Lung (tissue), 12 donors: ENCODE data around the gene CHRNA4. TPM values are rescaled to one million over a fixed set of nuclear protein-coding genes. Genes with fewer than 3 reads are reported as not detected.
"Not testable (repeated sequence)": the region's sequence is repeated elsewhere in the genome, so short reads cannot be mapped to it uniquely, and the experiment has no call there.

ENCODE experiments used
- ATAC-seq: fragments of 200-7000 bp; cut with Tn5 transposase; one replicate; pipeline ENCODE4 v1.9.1; 2020; ENCODE audit warnings: moderate number of reproducible peaks; ENCODE audit not compliant: insufficient read depth, low FRiP score
- DNase-seq, 3 donors: peaks; one replicate each; pipeline ENCODE4 v3.0.0-alpha.2; 2013 to 2017
- H3K27ac ChIP-seq, 2 donors: one replicate each; pipeline ENCODE4 v1.5.1; 2013; ENCODE audit warnings: mild to moderate bottlenecking in 2 of 2, moderate library complexity in 2 of 2, control low read depth in 1 of 2, inconsistent platforms in 1 of 2, low read depth in 1 of 2, low read length in 1 of 2
- H3K27me3 ChIP-seq, 3 donors: one replicate each; pipeline ENCODE4 v1.5.1; 2013; ENCODE audit warnings: low read length in 2 of 3; ENCODE audit not compliant: control insufficient read depth in 3 of 3, insufficient read depth in 3 of 3
- H3K36me3 ChIP-seq, 4 donors: one replicate each; pipeline ENCODE4 v1.5.1; 2013; ENCODE audit warnings: low read length in 4 of 4, mild to moderate bottlenecking in 1 of 4, moderate library complexity in 1 of 4; ENCODE audit not compliant: control insufficient read depth in 4 of 4, insufficient read depth in 4 of 4
- H3K4me1 ChIP-seq, 5 donors: one replicate each; pipeline ENCODE4 v1.5.1; 2013; ENCODE audit warnings: low read length in 5 of 5, mild to moderate bottlenecking in 2 of 5, moderate library complexity in 1 of 5; ENCODE audit not compliant: control insufficient read depth in 5 of 5, insufficient read depth in 5 of 5
- H3K4me3 ChIP-seq: one replicate; pipeline ENCODE4 v1.5.1; 2013; ENCODE audit warnings: mild to moderate bottlenecking, control low read depth, moderate library complexity
- H3K9ac ChIP-seq, 2 donors: one replicate each; pipeline ENCODE4 v1.5.1; 2013; ENCODE audit warnings: low read length in 2 of 2, control low read depth in 1 of 2; ENCODE audit not compliant: insufficient read depth in 1 of 2
- H3K9me3 ChIP-seq, 4 donors: one replicate each; pipeline ENCODE4 v1.5.1; 2013; ENCODE audit warnings: low read length in 3 of 4, mild to moderate bottlenecking in 1 of 4, moderate library complexity in 1 of 4; ENCODE audit not compliant: control insufficient read depth in 4 of 4, insufficient read depth in 3 of 4
- CTCF ChIP-seq: IDR thresholded peaks from 2 replicates; pipeline ENCODE4 v1.5.1; 2012; ENCODE audit warnings: mild to moderate bottlenecking; ENCODE audit errors: control extremely low read depth, extremely low read depth
- WGBS, 2 donors: extraction: QIAGEN DNeasy Blood & Tissue Kit; methylation state at CpG; one replicate each; pipeline ENCODE4 v1.1.7; 2013; 5-methylcytosine and 5-hydroxymethylcytosine counted together
- polyA plus RNA-seq, 2 donors: library from polyadenylated mRNA; stranded (reverse); fragments of 200-250 nt; gene quantifications; one replicate each; pipeline ENCODE4 v1.2.1, GENCODE V29; 2013
- total RNA-seq, 2 donors: library from RNA; depleted of rRNA in 1 of 2; stranded (reverse); fragments of >200 nt in 1 of 2; gene quantifications; one replicate each; pipeline ENCODE4 v1.2.1, GENCODE V29; 2014 to 2021
- donor health status: control.
- donor health status: control.
- donor health status: Bipolar disorder and iron deficiency.
- donor health status: healthy.
- donor health status: DM: yes; HTN: yes; CAD: no.

Gene CHRNA4
- total and polyA plus RNA-seq, 4 donors: 0.01 to 1.1 (median 0.46) TPM

DNA sequence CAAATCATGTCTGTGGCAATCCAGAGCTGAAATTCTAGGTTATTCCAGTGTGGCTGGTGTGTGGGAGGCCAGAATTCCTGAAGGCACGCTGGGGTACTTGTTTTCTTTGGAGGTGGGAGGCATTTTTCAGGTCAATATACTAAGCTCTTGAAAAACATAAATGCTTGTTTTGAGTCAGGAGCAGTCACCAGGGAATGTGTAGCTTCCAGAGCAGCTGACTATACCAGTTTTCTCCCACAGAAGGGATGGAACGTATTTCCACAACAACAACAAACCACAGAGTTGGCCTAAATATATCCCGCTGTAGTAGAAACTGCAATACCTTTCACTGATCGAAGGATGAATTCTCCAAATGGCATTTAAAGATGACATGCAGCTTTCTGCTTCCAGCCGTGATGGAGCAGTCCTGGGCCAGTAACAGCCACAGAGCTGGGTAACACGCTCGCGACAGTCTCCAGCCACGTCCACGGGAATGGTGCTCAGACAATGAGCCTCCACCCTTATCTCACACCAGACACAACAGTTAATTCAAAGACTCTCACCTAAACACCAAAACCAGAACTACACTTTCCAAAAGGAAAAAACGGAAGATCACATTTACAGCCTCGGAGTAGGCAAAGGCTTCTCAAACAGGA, 23.2 kb downstream of the CHRNA4 start:
- Histone ChIP-seq H3K4me1 (no peaks in the 10 kb centered on the region), H3K4me3 (no peak overlapping the region), H3K9me3 (peaks cover 0 to 6% (median 0%) of the 10 kb centered on the region in 4 donors), H3K27ac (no peak overlapping the region), H3K27me3 (peaks cover 0 to 19% (median 0%) of the 10 kb centered on the region in 3 donors), H3K9ac (no peak overlapping the region), H3K36me3 (no peaks in the 10 kb centered on the region)
- no peak for TF ChIP-seq CTCF
- WGBS, 2 donors: 72 to 77% methylated on average over 12 of the region's 12 CpGs
- ATAC-seq: no peak
- DNase-seq: no peak

DNA sequence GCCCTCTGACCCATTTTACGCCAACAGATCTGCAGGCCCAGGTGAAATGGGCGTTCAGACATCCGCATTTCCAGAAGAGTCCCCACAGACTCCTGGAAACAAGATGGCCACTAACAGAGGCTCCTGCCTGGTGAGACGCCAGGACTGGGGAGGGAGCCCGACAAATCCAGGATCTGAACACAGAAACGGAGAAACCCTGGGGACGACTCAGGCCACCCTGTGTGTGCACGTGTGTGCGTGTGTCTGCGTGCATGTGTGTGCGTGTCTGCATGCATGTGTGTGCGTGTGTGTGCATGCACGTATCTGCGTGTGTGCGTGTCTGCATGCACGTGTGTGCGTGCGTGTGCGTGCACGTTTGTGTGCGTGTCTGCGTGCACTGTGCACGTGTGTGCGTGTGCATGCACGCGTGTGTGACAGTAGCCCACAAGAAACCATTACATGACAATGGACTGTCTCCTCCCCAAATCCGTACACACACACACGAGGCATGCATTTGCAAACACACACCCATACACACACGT, 24.9 kb downstream of the CHRNA4 start:
- DNase-seq (no peak), ATAC-seq (no peak)
- Histone ChIP-seq H3K4me3 (no peak overlapping the region), H3K9ac (no peak overlapping the region), H3K27ac (no peak overlapping the region), H3K4me1 (no peaks in the 10 kb centered on the region), H3K36me3 (no peaks in the 10 kb centered on the region), H3K9me3 (peaks cover 0 to 15% (median 2%) of the 10 kb centered on the region in 4 donors), H3K27me3 (peaks cover 0 to 19% (median 4%) of the 10 kb centered on the region in 3 donors)
- no peak for TF ChIP-seq CTCF
- 91 to 92% methylated on average over 29 of the region's 29 CpGs for WGBS, 2 donors

DNA sequence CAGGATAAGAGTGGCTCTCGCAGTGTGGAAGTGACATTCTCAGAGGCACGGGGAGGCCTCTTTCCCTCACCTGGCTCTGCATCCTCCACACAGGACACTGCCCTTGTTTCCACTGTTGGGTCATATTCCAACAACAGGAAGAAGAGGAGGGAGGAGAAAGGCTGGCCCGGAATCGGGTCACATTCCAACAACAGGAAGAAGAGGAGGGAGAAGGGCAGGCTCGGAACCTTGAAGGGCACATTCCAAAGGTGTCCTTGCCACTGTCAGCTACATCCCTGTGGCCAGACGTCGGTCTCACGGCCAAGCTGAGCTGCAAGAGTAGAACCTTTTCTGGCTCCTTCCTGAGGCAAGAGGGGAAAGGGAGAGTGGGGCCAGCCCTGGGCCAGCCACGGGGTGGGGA, 25.4 kb downstream of the CHRNA4 start:
- Histone ChIP-seq H3K9me3 (peaks cover 0 to 15% (median 2%) of the 10 kb centered on the region in 4 donors), H3K27ac (no peak overlapping the region), H3K4me1 (peaks cover 0 to 3% (median 0%) of the 10 kb centered on the region in 5 donors), H3K9ac (no peak overlapping the region), H3K27me3 (peaks cover 0 to 19% (median 4%) of the 10 kb centered on the region in 3 donors), H3K4me3 (no peak overlapping the region), H3K36me3 (no peaks in the 10 kb centered on the region)
- DNase-seq: no peak
- 44 to 50% methylated on average over 9 of the region's 9 CpGs for WGBS, 2 donors
- ATAC-seq: no peak
- no peak for TF ChIP-seq CTCF

GRCh38 chr20:63335060-63335459, 26.1 kb downstream of the CHRNA4 start:
- ATAC-seq, H3K27ac ChIP-seq, H3K36me3 ChIP-seq, H3K9ac ChIP-seq, H3K4me3 ChIP-seq, H3K4me1 ChIP-seq, DNase-seq: not testable (repeated sequence)
- Histone ChIP-seq H3K9me3 (peaks cover 0 to 15% (median 2%) of the 10 kb centered on the region in 4 donors), H3K27me3 (peaks cover 0 to 19% (median 4%) of the 10 kb centered on the region in 3 donors)
- 97 to 98% methylated on average over 8 to 9 of the region's 9 CpGs for WGBS, 2 donors
